Fibroblast of lung (primary cell): ENCODE results near the gene CFHR4. TPM values are rescaled to one million over a fixed set of nuclear protein-coding genes. Genes with fewer than 3 reads are reported as not detected.

ENCODE experiments used
- DNase-seq, 2 donors: peaks; one replicate each; pipeline versions ENCODE4 v3.0.0 to v3.0.0-alpha.2; 2010; ENCODE audit warnings: low read depth in 2 of 2
- H2AFZ ChIP-seq: 2 replicates; pipeline ENCODE4 v1.5.1; 2012; ENCODE audit warnings: low read length, control low read depth, inconsistent platforms
- H3K27ac ChIP-seq: 2 replicates; pipeline ENCODE4 v1.5.1; 2011; ENCODE audit warnings: low read length, control low read depth; ENCODE audit not compliant: insufficient read depth
- H3K27me3 ChIP-seq: 2 replicates; pipeline ENCODE4 v1.5.1; 2011; ENCODE audit warnings: mild to moderate bottlenecking, low read length; ENCODE audit not compliant: control insufficient read depth, insufficient read depth
- H3K36me3 ChIP-seq: 2 replicates; pipeline ENCODE4 v1.5.1; 2011; ENCODE audit warnings: low read length; ENCODE audit not compliant: control insufficient read depth, insufficient read depth
- H3K4me1 ChIP-seq: 2 replicates; pipeline ENCODE4 v1.5.1; 2011; ENCODE audit warnings: low read length; ENCODE audit not compliant: control insufficient read depth, insufficient read depth; ENCODE audit errors: extremely low read depth
- H3K4me2 ChIP-seq: 2 replicates; pipeline ENCODE4 v1.5.1; 2011; ENCODE audit warnings: low read length, control low read depth; ENCODE audit not compliant: insufficient read depth; ENCODE audit errors: extremely low read depth
- H3K4me3 ChIP-seq, 4 experiments: fragments of 200-600 bp in 1 of 4; sonication (generic) in 1 of 4; replicated peaks in 1 of 4; 2 replicates each; pipeline ENCODE4 v1.5.1; 2011 to 2016; ENCODE audit warnings: low read length in 4 of 4, low read depth in 3 of 4, mild to moderate bottlenecking in 3 of 4, control low read depth in 2 of 4, inconsistent platforms in 1 of 4, mixed read lengths in 1 of 4; ENCODE audit not compliant: insufficient read depth in 1 of 4; ENCODE audit errors: control extremely low read depth in 1 of 4
- H3K79me2 ChIP-seq: 2 replicates; pipeline ENCODE4 v1.5.1; 2012; ENCODE audit warnings: mild to moderate bottlenecking, low read length, inconsistent platforms; ENCODE audit not compliant: control insufficient read depth, insufficient read depth
- H3K9ac ChIP-seq: 2 replicates; pipeline ENCODE4 v1.5.1; 2011; ENCODE audit warnings: mild to moderate bottlenecking, low read length, control low read depth; ENCODE audit not compliant: insufficient read depth
- H3K9me3 ChIP-seq: 2 replicates; pipeline ENCODE4 v1.5.1; 2012; ENCODE audit warnings: low read depth, low read length; ENCODE audit not compliant: control insufficient read depth, insufficient read depth
- H4K20me1 ChIP-seq: 2 replicates; pipeline ENCODE4 v1.5.1; 2011; ENCODE audit warnings: low read length; ENCODE audit not compliant: control insufficient read depth, insufficient read depth; ENCODE audit errors: extremely low read depth
- CTCF ChIP-seq, 2 donors: IDR thresholded peaks in 1 of 2; conservative IDR thresholded peaks in 1 of 2; 1 replicate in 1 of 2; 2 replicates in 1 of 2; pipeline ENCODE4 v1.5.1; 2011 to 2012; ENCODE audit warnings: low read length in 2 of 2, control low read depth in 1 of 2, inconsistent platforms in 1 of 2, low read depth in 1 of 2, mild to moderate bottlenecking in 1 of 2
- EZH2 ChIP-seq: IDR thresholded peaks from 2 replicates; pipeline ENCODE4 v1.5.1; 2012; ENCODE audit warnings: low read length, control low read depth, mild to moderate bottlenecking; ENCODE audit errors: missing control alignments
- polyA plus RNA-seq, 2 donors: library from polyadenylated mRNA; depleted of rRNA in 1 of 2; stranded (reverse) in 1 of 2; unstranded in 1 of 2; fragments of >200 nt; gene quantifications; 2 replicates each; pipeline ENCODE4 v1.2.1, GENCODE V29; 2011 to 2012; ENCODE audit warnings: missing spikeins in 1 of 2
- total RNA-seq: library from RNA; depleted of rRNA; stranded (reverse); fragments of >200 nt; gene quantifications from 2 replicates; pipeline ENCODE4 v1.2.1, GENCODE V29; 2014

CFHR4 gene
- total and polyA plus RNA-seq, 2 donors (not counting 1 experiment from before 2014, with no cell fraction given), result 0.06 TPM; not detected in 1

- H3K36me3 ChIP-seq, result no peaks in the 10 kb centered on the region
- H3K4me1 ChIP-seq, result no peaks in the 10 kb centered on the region
- no peaks in the 10 kb centered on the region for H4K20me1 ChIP-seq
- H3K79me2 ChIP-seq, result no peaks in the 10 kb centered on the region
- no peaks in the 10 kb centered on the region for H3K27me3 ChIP-seq
- no peak overlapping the region for H2AFZ ChIP-seq
- H3K4me3 ChIP-seq, result no peak overlapping the region
- no peaks in the 10 kb centered on the region for H3K9me3 ChIP-seq
- H3K27ac ChIP-seq, result no peak overlapping the region
- no peak overlapping the region for H3K9ac ChIP-seq
- no peak overlapping the region for H3K4me2 ChIP-seq
- TF ChIP-seq EZH2 (no peak), CTCF (conservative IDR thresholded peaks at IDR 0.05 in 1 of 2, IDR thresholded peaks at IDR 0.05 in 1 of 2; ENCODE audit: low read depth in 1 of 2, low read length in 2 of 2) (no peak)
- no peak for DNase-seq
Observed at GRCh38 chr1:196891251-196891650, 3.4 kb downstream of the CFHR4 start.

- Histone ChIP-seq H4K20me1 (no peaks in the 10 kb centered on the region), H2AFZ (no peak overlapping the region), H3K79me2 (no peaks in the 10 kb centered on the region), H3K4me2 (no peak overlapping the region), H3K27ac (no peak overlapping the region), H3K4me1 (no peaks in the 10 kb centered on the region), H3K9me3 (no peaks in the 10 kb centered on the region), H3K27me3 (peaks cover 2% of the 10 kb centered on the region), H3K4me3 (no peak overlapping the region), H3K9ac (no peak overlapping the region), H3K36me3 (no peaks in the 10 kb centered on the region)
- no peak for TF ChIP-seq CTCF (conservative IDR thresholded peaks at IDR 0.05 in 1 of 2, IDR thresholded peaks at IDR 0.05 in 1 of 2; ENCODE audit: low read depth in 1 of 2, low read length in 2 of 2)
- DNase-seq, result no peak
Observed at GRCh38 chr1:196896355-196896754, 8.5 kb downstream of the CFHR4 start.

GRCh38 chr1:196897158-196897828, 9.4 kb downstream of the CFHR4 start:
- Histone ChIP-seq H3K9ac (no peak overlapping the region), H3K27me3 (peaks cover 2% of the 10 kb centered on the region), H3K4me2 (peak overlapping the region; percentile 75), H3K79me2 (no peaks in the 10 kb centered on the region), H3K4me3 (peak overlapping the region in 3 of 4 experiments; percentile 10 to 50 (median 33)), H3K36me3 (no peaks in the 10 kb centered on the region), H2AFZ (peak overlapping the region; percentile 76), H3K9me3 (no peaks in the 10 kb centered on the region), H3K4me1 (no peaks in the 10 kb centered on the region), H3K27ac (no peak overlapping the region), H4K20me1 (no peaks in the 10 kb centered on the region)
- DNase-seq, result no peak
- TF ChIP-seq CTCF (conservative IDR thresholded peaks at IDR 0.05 in 1 of 2, IDR thresholded peaks at IDR 0.05 in 1 of 2; ENCODE audit: low read depth in 1 of 2, low read length in 2 of 2) (peak in 1 of 2 donors; percentile 18), EZH2 (no peak)
